Activated naive CD4-positive, alpha-beta T cell treated with anti-CD3 and anti-CD28 coated beads, Interleukin-2, amount 10 ng/mL, durations not matched to agents 7 days and 5 days (primary cell): Measurements from ENCODE around the gene NPSR1.
"Not testable (repeated sequence)": the region's sequence is repeated elsewhere in the genome, so short reads cannot be mapped to it uniquely, and the experiment has no call there.

Source experiments
- CTCF ChIA-PET: fragments of 350-600 bp; sonication (Branson Sonifier 250); formaldehyde crosslinking; loops from one replicate; lab custom pipeline; 2021; ENCODE audit warnings: antibody characterized with exemption; lab: Charles Lee
- DNase-seq: peaks from one replicate; pipeline ENCODE4 v3.0.0-alpha.2; 2020
- H3K27ac Mint-ChIP-seq: one replicate; pipeline ENCODE4 v1.8.0; 2021; ENCODE audit warnings: mild to moderate bottlenecking, moderate library complexity, mixed read lengths
- H3K27me3 Mint-ChIP-seq: one replicate; pipeline ENCODE4 v1.8.0; 2021; ENCODE audit warnings: mild to moderate bottlenecking, mixed read lengths
- H3K36me3 Mint-ChIP-seq: one replicate; pipeline ENCODE4 v1.8.0; 2021; ENCODE audit warnings: mixed read lengths
- H3K4me1 Mint-ChIP-seq: one replicate; pipeline ENCODE4 v1.8.0; 2021; ENCODE audit warnings: mixed read lengths
- H3K4me3 Mint-ChIP-seq: one replicate; pipeline ENCODE4 v1.8.0; 2021; ENCODE audit warnings: mild to moderate bottlenecking, moderate library complexity, mixed read lengths
- H3K9me3 Mint-ChIP-seq: one replicate; pipeline ENCODE4 v1.8.0; 2021; ENCODE audit warnings: mixed read lengths

NPSR1 gene

DNA sequence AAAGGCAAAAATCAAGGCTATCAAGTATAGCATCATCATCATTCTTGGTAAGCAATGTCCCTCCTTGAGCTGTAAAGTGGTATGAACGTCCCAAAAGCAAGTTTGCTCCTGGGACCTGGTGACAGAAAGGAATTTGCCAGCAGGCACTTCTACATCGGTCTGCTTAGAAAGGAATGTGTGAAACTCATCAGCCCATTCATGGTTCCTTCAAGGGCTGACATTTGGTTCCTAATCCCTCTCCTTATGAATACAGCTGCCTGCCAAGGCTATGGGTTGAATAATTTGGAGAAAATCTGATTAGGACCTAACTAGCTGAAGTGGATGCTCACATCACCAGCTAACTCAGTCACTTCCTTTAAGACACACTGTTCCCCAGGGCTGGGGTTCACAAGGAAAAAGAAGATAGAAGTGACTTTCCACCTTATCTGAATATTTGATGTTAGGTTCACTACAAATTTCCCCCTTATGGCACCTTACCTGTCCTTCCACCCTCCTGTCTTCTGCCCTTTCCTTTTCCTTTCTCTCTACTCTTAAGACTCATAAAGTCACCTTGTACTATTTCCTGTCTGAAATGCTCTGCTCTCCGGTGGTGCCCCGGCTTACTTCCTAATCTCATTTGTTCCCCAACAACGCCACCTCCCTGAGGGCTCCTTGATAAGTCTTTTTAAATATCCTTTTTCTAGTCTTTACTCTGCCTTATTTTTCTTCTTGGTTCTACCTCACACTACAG lies 187.1 kb downstream of the NPSR1 start:
- CTCF ChIA-PET = no interaction called here
- H3K4me3 Mint-ChIP-seq = no peak overlapping the region

DNA sequence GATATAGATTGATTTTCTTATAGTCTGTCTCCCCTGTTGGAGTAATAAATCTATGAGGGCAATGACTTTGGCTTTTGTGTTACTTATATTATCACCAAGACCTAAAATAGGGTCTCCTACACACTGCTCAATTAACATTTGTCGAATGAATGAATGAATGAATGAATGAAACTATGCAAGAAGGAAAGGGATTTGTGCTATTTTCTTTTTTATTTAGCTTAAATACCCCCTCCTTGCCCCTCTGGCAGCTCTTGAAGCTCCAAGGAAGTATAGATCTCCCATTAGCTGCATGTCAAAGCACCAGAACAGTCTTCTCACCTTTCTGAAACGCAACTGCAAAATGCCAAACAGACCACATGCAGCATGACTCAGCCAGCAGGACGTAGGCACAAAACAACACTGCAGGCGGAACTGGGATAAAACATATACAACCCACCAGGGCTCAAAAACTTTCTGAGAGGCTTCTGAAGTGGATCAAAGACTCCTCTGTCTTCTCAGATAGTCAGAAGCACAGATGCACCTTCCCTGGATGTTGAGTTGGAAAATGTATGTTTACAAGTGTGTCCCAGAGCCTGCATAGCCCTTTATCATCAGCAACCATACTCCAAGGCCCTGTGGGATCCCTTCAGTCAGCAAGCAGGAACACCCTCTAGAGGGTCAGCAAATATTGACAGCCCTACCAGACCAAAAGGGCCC lies 187.8 kb downstream of the NPSR1 start:
- H3K4me1 Mint-ChIP-seq = no peaks in the 10 kb centered on the region
- H3K9me3 Mint-ChIP-seq = no peaks in the 10 kb centered on the region
- CTCF ChIA-PET = no interaction called here
- H3K4me3 Mint-ChIP-seq = no peak overlapping the region
- H3K27ac Mint-ChIP-seq = no peak overlapping the region
- DNase-seq = no peak
- no peaks in the 10 kb centered on the region for H3K27me3 Mint-ChIP-seq
- no peaks in the 10 kb centered on the region for H3K36me3 Mint-ChIP-seq

More for the DNA sequence above, 187.1 kb downstream of the NPSR1 start:
- H3K9me3 Mint-ChIP-seq = no peaks in the 10 kb centered on the region
- DNase-seq = no peak
- H3K36me3 Mint-ChIP-seq = no peaks in the 10 kb centered on the region
- H3K27ac Mint-ChIP-seq = no peak overlapping the region
- no peaks in the 10 kb centered on the region for H3K27me3 Mint-ChIP-seq
- H3K4me1 Mint-ChIP-seq = no peaks in the 10 kb centered on the region

DNA sequence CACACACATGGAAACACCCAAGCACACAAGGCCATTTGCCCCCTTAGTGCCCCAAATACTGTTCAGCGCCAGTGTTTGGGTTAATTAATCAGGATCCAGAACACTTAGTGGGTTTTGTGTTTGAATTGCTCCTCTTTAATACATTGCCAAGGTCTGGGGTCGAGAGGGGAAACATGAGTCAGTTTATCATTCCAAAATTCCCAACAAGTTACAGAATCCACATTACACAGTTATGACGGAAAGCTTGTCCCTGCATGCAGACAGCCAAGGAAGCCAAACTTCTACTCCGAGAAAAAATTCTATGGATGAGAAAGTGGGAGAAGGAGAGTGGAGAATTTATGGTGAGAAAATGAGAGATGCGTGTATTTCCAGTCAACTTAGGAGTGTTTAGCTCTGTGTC lies 189.0 kb downstream of the NPSR1 start:
- Mint-ChIP-seq H3K36me3 (no peaks in the 10 kb centered on the region), H3K27me3 (no peaks in the 10 kb centered on the region), H3K4me1 (no peaks in the 10 kb centered on the region), H3K4me3 (no peak overlapping the region), H3K27ac (no peak overlapping the region), H3K9me3 (no peaks in the 10 kb centered on the region)
- no peak for DNase-seq
- CTCF ChIA-PET = no interaction called here

DNA sequence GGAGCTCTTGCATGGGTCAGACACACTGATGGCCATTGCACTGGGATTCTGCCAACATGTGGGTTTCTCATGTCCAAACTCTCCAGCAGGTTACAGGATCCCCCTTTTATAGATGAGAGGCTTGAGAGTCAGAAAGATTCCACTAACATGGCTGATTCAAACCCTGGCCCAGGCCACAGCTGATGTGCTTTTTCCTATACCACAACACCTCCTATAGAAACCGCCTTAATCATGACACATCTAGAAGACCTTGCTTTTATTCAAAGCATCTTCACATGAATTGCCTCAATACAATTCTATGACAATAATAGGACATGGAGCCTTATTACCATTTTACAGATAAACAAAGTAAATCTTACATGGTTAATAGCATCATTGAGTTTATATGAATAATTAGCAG lies 190.7 kb downstream of the NPSR1 start:
- H3K4me3 Mint-ChIP-seq = no peak overlapping the region
- DNase-seq = no peak
- H3K36me3 Mint-ChIP-seq = no peaks in the 10 kb centered on the region
- H3K27me3 Mint-ChIP-seq = no peaks in the 10 kb centered on the region
- no peak overlapping the region for H3K27ac Mint-ChIP-seq
- H3K9me3 Mint-ChIP-seq = no peaks in the 10 kb centered on the region
- CTCF ChIA-PET = no interaction called here
- H3K4me1 Mint-ChIP-seq = no peaks in the 10 kb centered on the region

DNA sequence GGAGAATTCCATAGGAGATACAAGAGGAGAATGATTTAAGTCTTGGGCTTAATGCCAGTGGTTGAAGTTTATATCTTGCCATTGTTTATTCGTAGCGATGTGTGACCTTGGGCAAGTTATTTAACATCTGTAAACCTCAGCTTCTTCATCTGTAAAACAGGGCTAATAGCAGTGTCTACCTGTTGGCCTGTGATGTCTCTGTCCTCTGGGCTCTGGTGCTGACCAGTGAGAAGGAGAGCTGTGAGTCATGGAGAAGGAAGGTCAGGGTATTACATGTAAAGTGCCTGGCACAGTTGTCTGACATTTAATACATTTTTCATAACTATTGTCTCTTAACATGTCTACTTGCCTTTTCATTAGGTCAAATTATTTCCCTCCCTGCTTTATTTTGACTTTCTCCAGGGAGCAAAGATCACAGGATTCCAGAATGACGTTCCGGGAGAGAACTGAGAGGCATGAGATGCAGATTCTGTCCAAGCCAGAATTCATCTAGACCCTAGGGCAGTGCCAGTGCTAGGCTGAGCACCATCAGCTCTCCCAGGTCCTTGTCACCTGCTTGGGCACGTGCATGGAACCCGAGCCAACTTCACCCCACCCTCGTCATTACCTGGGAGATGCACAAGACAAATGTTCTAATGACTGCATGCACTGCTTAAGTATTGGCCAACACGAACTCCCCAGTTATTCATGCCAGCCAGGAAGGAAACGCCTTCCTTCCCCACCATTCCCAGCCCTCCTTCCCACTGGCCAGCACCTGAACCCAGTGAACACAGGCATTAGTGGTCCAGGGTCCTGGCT lies 191.3 kb downstream of the NPSR1 start:
- H3K27ac Mint-ChIP-seq = no peak overlapping the region
- DNase-seq = no peak
- CTCF ChIA-PET = no interaction called here
- no peaks in the 10 kb centered on the region for H3K27me3 Mint-ChIP-seq
- H3K4me1 Mint-ChIP-seq = no peaks in the 10 kb centered on the region
- no peaks in the 10 kb centered on the region for H3K9me3 Mint-ChIP-seq
- no peaks in the 10 kb centered on the region for H3K36me3 Mint-ChIP-seq
- H3K4me3 Mint-ChIP-seq = no peak overlapping the region

DNA sequence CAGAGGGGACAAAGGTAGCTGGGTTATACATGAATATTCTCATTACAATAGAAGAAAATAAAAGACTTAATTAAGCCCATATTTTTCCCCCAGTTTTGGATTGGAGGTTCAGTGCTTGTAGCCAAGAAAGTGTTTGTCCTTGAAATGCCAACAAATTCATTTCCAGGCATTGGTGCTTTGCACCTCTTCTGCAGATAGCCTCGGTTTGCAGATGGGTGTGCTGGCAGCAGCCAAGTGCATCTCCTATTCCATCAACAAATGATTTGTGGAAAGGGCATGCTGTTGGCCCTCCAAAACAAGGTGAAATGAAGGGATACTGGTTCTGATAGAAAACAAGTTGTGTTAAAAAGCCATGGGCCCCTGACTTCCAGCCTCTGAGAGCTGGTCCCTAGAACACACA lies 192.0 kb downstream of the NPSR1 start:
- Mint-ChIP-seq H3K9me3 (no peaks in the 10 kb centered on the region), H3K4me3 (no peak overlapping the region)
- CTCF ChIA-PET = no interaction called here

GRCh38 chr7:34850681-34851080 lies 192.7 kb downstream of the NPSR1 start:
- no peak for DNase-seq
- Mint-ChIP-seq H3K27ac (no peak overlapping the region), H3K4me1 (no peaks in the 10 kb centered on the region), H3K9me3 (no peaks in the 10 kb centered on the region), H3K36me3 (no peaks in the 10 kb centered on the region), H3K4me3 (no peak overlapping the region), H3K27me3 (no peaks in the 10 kb centered on the region)
- CTCF ChIA-PET = no interaction called here

More for the DNA sequence above, 192.0 kb downstream of the NPSR1 start:
- no peaks in the 10 kb centered on the region for H3K4me1 Mint-ChIP-seq
- no peak overlapping the region for H3K27ac Mint-ChIP-seq
- DNase-seq = no peak
- no peaks in the 10 kb centered on the region for H3K36me3 Mint-ChIP-seq
- H3K27me3 Mint-ChIP-seq = no peaks in the 10 kb centered on the region

GRCh38 chr7:34851431-34851830 lies 193.4 kb downstream of the NPSR1 start:
- Mint-ChIP-seq H3K4me1 (no peaks in the 10 kb centered on the region), H3K4me3 (no peak overlapping the region), H3K27me3 (no peaks in the 10 kb centered on the region), H3K27ac (no peak overlapping the region), H3K9me3 (no peaks in the 10 kb centered on the region), H3K36me3 (no peaks in the 10 kb centered on the region)
- no peak for DNase-seq
- CTCF ChIA-PET = no interaction called here

DNA sequence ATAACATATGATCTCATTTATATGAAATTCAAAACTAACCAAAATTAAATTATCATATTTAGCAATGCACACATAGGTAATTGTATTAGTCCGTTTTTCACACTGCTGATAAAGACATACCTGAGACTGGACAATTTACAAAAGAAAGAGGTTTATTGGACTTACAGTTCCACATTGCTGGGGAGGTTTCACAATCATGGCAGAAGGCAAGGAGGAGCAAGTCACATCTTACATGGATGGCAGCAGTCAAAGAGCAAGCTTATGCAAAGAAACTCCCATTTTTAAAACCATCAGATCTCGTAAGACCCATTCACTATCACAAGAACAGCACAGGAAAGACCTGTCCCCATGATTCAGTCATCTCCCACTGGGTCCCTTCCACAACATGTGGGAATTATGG lies 200.4 kb downstream of the NPSR1 start:
- H3K27ac Mint-ChIP-seq, DNase-seq, H3K4me1 Mint-ChIP-seq, H3K9me3 Mint-ChIP-seq, H3K4me3 Mint-ChIP-seq, H3K27me3 Mint-ChIP-seq, CTCF ChIA-PET, H3K36me3 Mint-ChIP-seq: not testable (repeated sequence)

GRCh38 chr7:34859281-34859680 lies 201.3 kb downstream of the NPSR1 start:
- DNase-seq, H3K9me3 Mint-ChIP-seq, H3K36me3 Mint-ChIP-seq: not testable (repeated sequence)

DNA sequence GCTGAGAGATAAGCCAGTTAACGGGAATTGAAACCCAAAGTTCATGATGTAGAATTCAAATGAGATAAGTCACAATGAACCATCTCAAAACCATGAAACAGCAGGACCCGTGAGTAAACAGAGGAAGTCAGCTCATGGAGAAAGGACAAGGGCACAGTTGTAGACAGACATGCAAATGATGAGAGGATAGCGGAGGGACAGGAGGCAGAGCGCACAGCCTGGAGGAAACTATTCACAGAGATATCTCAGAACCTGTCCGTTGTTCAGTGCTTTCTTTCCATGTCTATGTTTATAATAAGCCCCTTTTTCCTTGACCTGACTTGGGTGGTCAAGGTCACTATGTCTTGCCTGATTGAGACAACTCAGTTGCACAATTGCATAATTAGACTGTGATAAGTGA lies 208.2 kb downstream of the NPSR1 start:
- H3K4me1 Mint-ChIP-seq, CTCF ChIA-PET, H3K9me3 Mint-ChIP-seq, H3K27ac Mint-ChIP-seq, H3K27me3 Mint-ChIP-seq, H3K36me3 Mint-ChIP-seq, DNase-seq, H3K4me3 Mint-ChIP-seq: not testable (repeated sequence)

More at GRCh38 chr7:34859281-34859680, 201.3 kb downstream of the NPSR1 start:
- H3K27ac Mint-ChIP-seq, H3K27me3 Mint-ChIP-seq, H3K4me1 Mint-ChIP-seq, CTCF ChIA-PET, H3K4me3 Mint-ChIP-seq: not testable (repeated sequence)

DNA sequence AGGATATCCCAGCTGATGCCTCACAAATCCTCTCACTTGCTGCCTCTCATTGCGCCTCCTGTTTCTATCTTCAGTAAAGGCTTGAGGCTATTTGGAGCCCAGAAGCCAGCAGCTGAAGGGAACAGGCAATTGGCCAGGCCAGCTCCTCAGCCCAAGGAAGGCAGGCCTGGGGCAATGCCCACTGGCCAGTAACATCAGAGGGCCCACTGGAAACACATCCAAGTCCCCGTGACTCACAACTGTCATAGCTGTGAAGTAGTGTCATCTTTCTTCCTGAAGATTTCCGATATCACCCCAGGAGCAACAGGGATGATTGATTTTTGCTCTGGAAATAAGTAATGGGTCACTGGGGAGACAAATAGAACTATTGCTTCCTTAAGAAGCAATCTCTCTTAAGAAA lies 209.3 kb downstream of the NPSR1 start:
- CTCF ChIA-PET, H3K9me3 Mint-ChIP-seq, H3K27me3 Mint-ChIP-seq, H3K4me3 Mint-ChIP-seq, DNase-seq, H3K4me1 Mint-ChIP-seq, H3K27ac Mint-ChIP-seq, H3K36me3 Mint-ChIP-seq: not testable (repeated sequence)

DNA sequence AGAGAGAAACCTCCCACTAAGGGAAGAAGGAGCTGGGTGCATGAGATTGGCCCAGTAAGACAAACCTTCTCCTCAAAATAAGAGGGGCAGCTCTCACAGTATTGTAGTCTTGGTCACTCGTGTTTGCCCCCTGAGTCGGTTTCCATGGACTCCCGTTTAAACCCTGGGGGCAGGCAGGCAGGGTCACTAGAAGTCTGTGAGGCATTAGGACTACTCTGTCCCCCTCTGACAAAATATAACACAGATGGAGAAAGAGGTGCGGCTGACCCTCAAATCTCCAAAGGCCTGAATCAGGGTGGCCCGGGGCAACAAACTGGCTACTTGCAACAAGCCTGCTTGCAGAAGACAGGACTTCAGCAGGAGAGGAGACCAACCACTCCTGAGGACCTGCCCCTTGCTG lies 210.6 kb downstream of the NPSR1 start:
- H3K27me3 Mint-ChIP-seq, CTCF ChIA-PET, H3K4me3 Mint-ChIP-seq, H3K36me3 Mint-ChIP-seq, H3K9me3 Mint-ChIP-seq, H3K4me1 Mint-ChIP-seq, DNase-seq, H3K27ac Mint-ChIP-seq: not testable (repeated sequence)

GRCh38 chr7:34869057-34869456 lies 211.0 kb downstream of the NPSR1 start:
- H3K27me3 Mint-ChIP-seq = no peaks in the 10 kb centered on the region
- CTCF ChIA-PET = no interaction called here
- H3K4me3 Mint-ChIP-seq = no peak overlapping the region
- no peaks in the 10 kb centered on the region for H3K4me1 Mint-ChIP-seq
- no peaks in the 10 kb centered on the region for H3K9me3 Mint-ChIP-seq
- H3K27ac Mint-ChIP-seq = no peak overlapping the region
- no peak for DNase-seq
- H3K36me3 Mint-ChIP-seq = no peaks in the 10 kb centered on the region

DNA sequence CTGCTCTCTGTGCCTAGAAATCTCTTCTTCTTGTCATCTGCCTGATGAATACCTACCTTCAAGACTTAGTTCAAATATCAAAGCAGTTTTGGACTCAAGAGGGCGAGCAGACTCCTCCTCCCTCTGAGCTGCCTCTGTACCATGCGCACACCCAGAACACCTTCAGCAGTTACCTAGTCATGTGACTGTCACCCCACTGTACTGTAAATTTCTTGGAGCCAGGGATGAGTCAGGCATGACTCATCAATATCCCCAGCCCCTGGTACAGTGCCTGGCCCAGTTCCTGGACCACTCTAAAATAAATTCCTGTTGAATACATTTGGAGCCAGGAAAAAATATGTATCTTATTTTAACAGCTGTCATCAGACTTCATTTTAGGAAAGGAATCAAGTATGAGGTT lies 212.0 kb downstream of the NPSR1 start:
- DNase-seq, H3K4me3 Mint-ChIP-seq, H3K27me3 Mint-ChIP-seq, H3K27ac Mint-ChIP-seq, H3K9me3 Mint-ChIP-seq, H3K36me3 Mint-ChIP-seq, H3K4me1 Mint-ChIP-seq, CTCF ChIA-PET: not testable (repeated sequence)
